ENCODE measurements around the gene HSD11B1. TPM values are rescaled to one million over a fixed set of nuclear protein-coding genes. Genes with fewer than 3 reads are reported as not detected.

Gene HSD11B1
- total RNA-seq, 1 experiment from 2014 or later, result 0.27 TPM

DNA sequence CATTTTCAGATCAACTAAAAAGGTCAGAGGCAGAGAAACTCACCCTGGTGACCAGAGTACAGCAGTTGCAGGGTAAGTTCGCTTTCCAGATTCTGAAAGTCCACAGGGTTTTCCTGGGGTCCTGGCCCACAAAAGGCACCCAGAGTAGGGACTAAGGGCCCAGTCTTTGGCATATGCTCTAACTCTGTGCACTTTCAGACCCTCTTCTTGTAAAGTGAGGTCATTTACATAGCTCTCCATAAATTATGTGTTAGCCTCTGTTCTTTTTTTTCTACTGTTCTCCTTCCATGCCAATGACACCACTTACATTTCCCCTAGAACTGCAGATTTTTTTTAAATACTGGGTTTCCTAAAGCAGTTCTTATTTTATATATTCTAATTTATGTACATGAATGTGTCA, 73.5 kb downstream of the HSD11B1 start:
- no peak for DNase-seq (ENCODE audit: low read depth, low spot score)
- Histone ChIP-seq H3K27me3 (ENCODE audit: insufficient read depth, low read length) (no peaks in the 10 kb centered on the region), H3K27ac (ENCODE audit: low read depth, low read length) (no peak overlapping the region), H3K9ac (ENCODE audit: low read length) (no peak overlapping the region), H2AFZ (ENCODE audit: low read depth, low read length, poor library complexity, severe bottlenecking) (no peak overlapping the region), H3K36me3 (ENCODE audit: control insufficient read depth in 1 of 2, insufficient read depth in 2 of 2, low read length in 2 of 2) (no peaks in the 10 kb centered on the region), H3K4me3 (replicated peaks in 1 of 2; ENCODE audit: low read depth in 1 of 2, low read length in 2 of 2) (no peak overlapping the region), H3K4me1 (ENCODE audit: control insufficient read depth in 1 of 2, insufficient read depth in 2 of 2, low read length in 2 of 2) (no peaks in the 10 kb centered on the region), H3K79me2 (ENCODE audit: insufficient read depth, low read length) (peaks cover 5% of the 10 kb centered on the region; the same call in 1 of the 2 replicates), H3K9me2 (ENCODE audit: insufficient read depth) (no peaks in the 10 kb centered on the region), H3K9me3 (ENCODE audit: control insufficient read depth in 1 of 2, insufficient read depth in 1 of 2, low read depth in 1 of 2, low read length in 2 of 2) (no peaks in the 10 kb centered on the region), H4K20me1 (ENCODE audit: insufficient read depth) (no peaks in the 10 kb centered on the region), H3K4me2 (ENCODE audit: low read length) (no peak overlapping the region)
- no peak for ATAC-seq
- no TSS peak for BruUV-seq (replicated peaks)
- intact Hi-C loops (cut with micrococcal nuclease), result no loop called here
- ChIA-PET CTCF (no interaction called here), POLR2A (no interaction called here), RAD21 (ENCODE audit: low non-redundant PET in 1 of 2, low total read pairs in 2 of 2, uncharacterized antibody in 2 of 2, unreplicated experiment in 2 of 2) (no interaction called here)
- TF ChIP-seq TCF7L2 (IDR thresholded peaks at IDR 0.05; ENCODE audit: borderline replicate concordance, extremely low read depth, insufficient read depth, insufficient read length) (no peak), EGR1 (IDR thresholded peaks at IDR 0.05; ENCODE audit: low read depth) (no peak), FOSL1 (IDR thresholded peaks at IDR 0.05; ENCODE audit: low read depth) (no peak), ZNF274 (IDR thresholded peaks at IDR 0.05; ENCODE audit: low read depth, low read length) (no peak)
- TF ChIP-seq, protein P1, sequence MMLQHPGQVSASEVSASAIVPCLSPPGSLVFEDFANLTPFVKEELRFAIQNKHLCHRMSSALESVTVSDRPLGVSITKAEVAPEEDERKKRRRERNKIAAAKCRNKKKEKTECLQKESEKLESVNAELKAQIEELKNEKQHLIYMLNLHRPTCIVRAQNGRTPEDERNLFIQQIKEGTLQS (IDR thresholded peaks at IDR 0.05), result no peak
- TF ChIP-seq, protein P2, sequence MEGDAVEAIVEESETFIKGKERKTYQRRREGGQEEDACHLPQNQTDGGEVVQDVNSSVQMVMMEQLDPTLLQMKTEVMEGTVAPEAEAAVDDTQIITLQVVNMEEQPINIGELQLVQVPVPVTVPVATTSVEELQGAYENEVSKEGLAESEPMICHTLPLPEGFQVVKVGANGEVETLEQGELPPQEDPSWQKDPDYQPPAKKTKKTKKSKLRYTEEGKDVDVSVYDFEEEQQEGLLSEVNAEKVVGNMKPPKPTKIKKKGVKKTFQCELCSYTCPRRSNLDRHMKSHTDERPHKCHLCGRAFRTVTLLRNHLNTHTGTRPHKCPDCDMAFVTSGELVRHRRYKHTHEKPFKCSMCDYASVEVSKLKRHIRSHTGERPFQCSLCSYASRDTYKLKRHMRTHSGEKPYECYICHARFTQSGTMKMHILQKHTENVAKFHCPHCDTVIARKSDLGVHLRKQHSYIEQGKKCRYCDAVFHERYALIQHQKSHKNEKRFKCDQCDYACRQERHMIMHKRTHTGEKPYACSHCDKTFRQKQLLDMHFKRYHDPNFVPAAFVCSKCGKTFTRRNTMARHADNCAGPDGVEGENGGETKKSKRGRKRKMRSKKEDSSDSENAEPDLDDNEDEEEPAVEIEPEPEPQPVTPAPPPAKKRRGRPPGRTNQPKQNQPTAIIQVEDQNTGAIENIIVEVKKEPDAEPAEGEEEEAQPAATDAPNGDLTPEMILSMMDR (IDR thresholded peaks at IDR 0.05 in 2 of 3, conservative IDR thresholded peaks at IDR 0.05 in 1 of 3; ENCODE audit: borderline replicate concordance in 1 of 3, insufficient read depth in 1 of 3, low read depth in 2 of 3, low read length in 2 of 3), result no peak

DNA sequence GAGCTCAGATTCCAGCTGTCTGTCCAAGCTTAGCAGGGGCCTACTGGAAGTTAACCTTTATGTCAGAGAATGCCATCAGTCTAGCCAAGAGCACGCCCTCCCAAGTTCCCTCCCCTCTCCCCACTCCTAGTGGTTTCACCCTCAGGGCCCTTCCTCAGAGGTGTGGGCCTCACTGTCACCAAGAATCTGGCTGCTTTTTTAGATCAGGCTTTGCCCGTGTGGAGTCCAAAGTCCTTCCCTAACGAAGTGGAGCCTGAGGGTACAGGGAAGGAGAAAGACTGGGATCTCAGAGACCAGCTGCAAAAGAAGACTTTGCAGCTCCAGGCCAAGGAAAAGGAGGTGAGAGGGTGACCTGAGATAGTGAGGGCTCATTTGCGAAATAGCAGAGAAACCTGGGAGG, 75.6 kb downstream of the HSD11B1 start:
- TF ChIP-seq FOSL1 (IDR thresholded peaks at IDR 0.05; ENCODE audit: low read depth), result no peak
- no peak for TF ChIP-seq TCF7L2 (IDR thresholded peaks at IDR 0.05; ENCODE audit: borderline replicate concordance, extremely low read depth, insufficient read depth, insufficient read length)
- TF ChIP-seq EZH2 (IDR thresholded peaks at IDR 0.05), result no peak
- Histone ChIP-seq H3K4me2 (ENCODE audit: low read length) (no peak overlapping the region), H3K79me2 (ENCODE audit: insufficient read depth, low read length) (peaks cover 18% of the 10 kb centered on the region), H3K27me3 (ENCODE audit: insufficient read depth, low read length) (no peaks in the 10 kb centered on the region), H4K20me1 (ENCODE audit: insufficient read depth) (no peaks in the 10 kb centered on the region), H3K9me2 (ENCODE audit: insufficient read depth) (no peaks in the 10 kb centered on the region), H3K9ac (ENCODE audit: low read length) (no peak overlapping the region), H3K27ac (ENCODE audit: low read depth, low read length) (no peak overlapping the region), H3K36me3 (ENCODE audit: control insufficient read depth in 1 of 2, insufficient read depth in 2 of 2, low read length in 2 of 2) (no peaks in the 10 kb centered on the region), H3K4me1 (ENCODE audit: control insufficient read depth in 1 of 2, insufficient read depth in 2 of 2, low read length in 2 of 2) (peaks cover 5 to 14% of the 10 kb centered on the region in 2 experiments), H3K4me3 (replicated peaks in 1 of 2; ENCODE audit: low read depth in 1 of 2, low read length in 2 of 2) (no peak overlapping the region), H2AFZ (ENCODE audit: low read depth, low read length, poor library complexity, severe bottlenecking) (no peak overlapping the region), H3K9me3 (ENCODE audit: control insufficient read depth in 1 of 2, insufficient read depth in 1 of 2, low read depth in 1 of 2, low read length in 2 of 2) (no peaks in the 10 kb centered on the region)
- DNase-seq (ENCODE audit: low read depth, low spot score), result no peak
- intact Hi-C loops (cut with micrococcal nuclease), result no loop called here
- ChIA-PET CTCF (no interaction called here), POLR2A (no interaction called here), RAD21 (ENCODE audit: low non-redundant PET in 1 of 2, low total read pairs in 2 of 2, uncharacterized antibody in 2 of 2, unreplicated experiment in 2 of 2) (no interaction called here)
- ATAC-seq, result no peak
- BruUV-seq (replicated peaks), result no TSS peak
